ENCODE results near the gene PIAS1. TPM values are rescaled to one million over a fixed set of nuclear protein-coding genes. Genes with fewer than 3 reads are reported as not detected.
A peak's percentile ranks its signal among the peaks of the same experiment; 100 is the strongest.
"Not testable (repeated sequence)": the region's sequence is repeated elsewhere in the genome, so short reads cannot be mapped to it uniquely, and the experiment has no call there.

PIAS1 gene
- total RNA-seq, 1 donor from 2014 or later, result 30.8 TPM

GRCh38 chr15:68057758-68058157 is 3.6 kb downstream of the PIAS1 start:
- no peak for TF ChIP-seq CTCF (IDR thresholded peaks at IDR 0.05)
- DNase-seq (ENCODE audit: low spot score), result no peak
- no peaks in the 10 kb centered on the region for H3K36me3 Mint-ChIP-seq (ENCODE audit: low read depth)
- H3K27ac Mint-ChIP-seq (ENCODE audit: unreplicated experiment), result no peak overlapping the region
- no peaks in the 10 kb centered on the region for H3K27me3 Mint-ChIP-seq (ENCODE audit: low read depth)
- H3K4me3 Mint-ChIP-seq (ENCODE audit: unreplicated experiment), result no peak overlapping the region
- no peaks in the 10 kb centered on the region for H3K9me3 Mint-ChIP-seq (ENCODE audit: low read depth)
- H3K4me1 Mint-ChIP-seq (ENCODE audit: low read depth), result peaks cover 53% of the 10 kb centered on the region

GRCh38 chr15:68058970-68059369 is 4.9 kb downstream of the PIAS1 start:
- H3K4me1 Mint-ChIP-seq (ENCODE audit: low read depth), result peaks cover 60% of the 10 kb centered on the region
- H3K36me3 Mint-ChIP-seq (ENCODE audit: low read depth); H3K4me3 Mint-ChIP-seq (ENCODE audit: unreplicated experiment); H3K27ac Mint-ChIP-seq (ENCODE audit: unreplicated experiment); H3K27me3 Mint-ChIP-seq (ENCODE audit: low read depth); DNase-seq (ENCODE audit: low spot score); H3K9me3 Mint-ChIP-seq (ENCODE audit: low read depth): not testable (repeated sequence)

GRCh38 chr15:68059630-68060029 is 5.5 kb downstream of the PIAS1 start:
- Mint-ChIP-seq H3K27ac (ENCODE audit: unreplicated experiment) (no peak overlapping the region), H3K36me3 (ENCODE audit: low read depth) (no peaks in the 10 kb centered on the region), H3K4me1 (ENCODE audit: low read depth) (peaks cover 62% of the 10 kb centered on the region), H3K9me3 (ENCODE audit: low read depth) (no peaks in the 10 kb centered on the region), H3K27me3 (ENCODE audit: low read depth) (no peaks in the 10 kb centered on the region), H3K4me3 (ENCODE audit: unreplicated experiment) (no peak overlapping the region)
- DNase-seq (ENCODE audit: low spot score), result no peak
- TF ChIP-seq CTCF (IDR thresholded peaks at IDR 0.05), result no peak

- TF ChIP-seq CTCF (IDR thresholded peaks at IDR 0.05), result no peak
- H3K4me1 Mint-ChIP-seq (ENCODE audit: low read depth), result peaks cover 56% of the 10 kb centered on the region
- DNase-seq (ENCODE audit: low spot score), result no peak
- H3K36me3 Mint-ChIP-seq (ENCODE audit: low read depth), result no peaks in the 10 kb centered on the region
- H3K4me3 Mint-ChIP-seq (ENCODE audit: unreplicated experiment), result no peak overlapping the region
- H3K27ac Mint-ChIP-seq (ENCODE audit: unreplicated experiment), result no peak overlapping the region
- H3K9me3 Mint-ChIP-seq (ENCODE audit: low read depth), result no peaks in the 10 kb centered on the region
- H3K27me3 Mint-ChIP-seq (ENCODE audit: low read depth), result no peaks in the 10 kb centered on the region
Observed at GRCh38 chr15:68061171-68061570, 7.1 kb downstream of the PIAS1 start.

- Mint-ChIP-seq H3K9me3 (ENCODE audit: low read depth) (no peaks in the 10 kb centered on the region), H3K4me1 (ENCODE audit: low read depth) (peaks cover 52% of the 10 kb centered on the region), H3K27me3 (ENCODE audit: low read depth) (no peaks in the 10 kb centered on the region), H3K36me3 (ENCODE audit: low read depth) (no peaks in the 10 kb centered on the region), H3K4me3 (ENCODE audit: unreplicated experiment) (no peak overlapping the region), H3K27ac (ENCODE audit: unreplicated experiment) (no peak overlapping the region)
- no peak for DNase-seq (ENCODE audit: low spot score)
- no peak for TF ChIP-seq CTCF (IDR thresholded peaks at IDR 0.05)
Observed at GRCh38 chr15:68061602-68062001, 7.5 kb downstream of the PIAS1 start.

GRCh38 chr15:68062214-68062613 is 8.1 kb downstream of the PIAS1 start:
- H3K27ac Mint-ChIP-seq (ENCODE audit: unreplicated experiment), result peak overlapping the region; percentile 58

More at GRCh38 chr15:68062214-68062613, 8.1 kb downstream of the PIAS1 start:
- Mint-ChIP-seq H3K27me3 (ENCODE audit: low read depth) (no peaks in the 10 kb centered on the region), H3K9me3 (ENCODE audit: low read depth) (no peaks in the 10 kb centered on the region), H3K4me1 (ENCODE audit: low read depth) (peaks cover 45% of the 10 kb centered on the region), H3K36me3 (ENCODE audit: low read depth) (no peaks in the 10 kb centered on the region), H3K4me3 (ENCODE audit: unreplicated experiment) (no peak overlapping the region)
- no peak for DNase-seq (ENCODE audit: low spot score)
- TF ChIP-seq CTCF (IDR thresholded peaks at IDR 0.05), result no peak

All from chondrocyte (in vitro differentiated cells).